GM19239 (cell line): ENCODE data around the gene ACADS.

Experiments used
- DNase-seq: peaks from one replicate; pipeline ENCODE4 v3.0.0; 2011; ENCODE audit warnings: low spot score; ENCODE audit not compliant: insufficient read length
- FAIRE-seq: peaks from 2 replicates; lab custom pipeline; 2011; peaks lifted over from hg19 to GRCh38; lab: Jason Lieb, UNC

The ACADS gene

GRCh38 chr12:120749256-120749655 is 23.6 kb downstream of the ACADS start:
- FAIRE-seq (no peak), DNase-seq (no peak)

DNA sequence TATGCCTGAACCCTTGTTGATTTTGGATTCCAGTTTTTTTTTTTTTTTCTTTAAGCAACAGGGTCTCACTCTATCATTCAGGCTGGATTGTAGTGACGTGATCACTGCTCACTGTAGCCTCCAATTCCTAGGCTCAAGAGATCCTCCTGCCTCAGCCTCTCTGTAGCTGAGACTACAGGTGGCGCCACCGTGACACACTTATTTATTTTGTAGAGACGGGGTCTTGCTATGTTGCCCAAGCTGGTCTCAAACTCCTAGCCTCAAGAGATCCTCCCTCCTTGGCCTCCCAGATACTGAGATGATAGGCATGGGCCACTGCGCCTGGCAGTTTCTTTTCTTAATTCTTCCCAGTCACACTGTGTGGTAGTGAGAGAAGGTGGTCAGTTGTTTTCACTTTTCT is 25.2 kb downstream of the ACADS start:
- FAIRE-seq (no peak), DNase-seq (no peak)

- no peak for FAIRE-seq
- DNase-seq, result no peak
Observed at GRCh38 chr12:120751389-120751788, 25.8 kb downstream of the ACADS start.

- FAIRE-seq (no peak), DNase-seq (no peak)
Observed at GRCh38 chr12:120754792-120755191, 29.2 kb downstream of the ACADS start.

DNA sequence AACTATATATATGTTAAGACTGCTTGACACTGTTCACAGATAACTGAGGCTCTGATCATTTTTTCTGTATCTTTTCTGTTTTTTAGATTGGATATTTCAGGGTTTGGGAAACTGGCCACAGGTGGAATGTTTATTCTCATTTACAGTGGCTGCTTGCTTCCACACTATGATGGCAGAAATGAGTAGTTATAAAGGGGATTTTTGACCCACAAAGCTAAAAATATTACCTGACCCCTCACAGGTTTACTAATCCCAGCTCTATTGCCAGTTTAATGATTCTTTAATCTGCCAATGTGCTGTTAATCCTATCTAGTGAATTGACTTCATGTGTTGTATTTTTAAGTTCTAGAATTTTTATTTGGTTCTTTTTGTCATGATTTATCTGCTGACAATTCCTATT is 29.6 kb downstream of the ACADS start:
- no peak for FAIRE-seq

GRCh38 chr12:120757226-120757742 is 31.7 kb downstream of the ACADS start:
- DNase-seq, result no peak
- no peak for FAIRE-seq

More for the DNA sequence above, 29.6 kb downstream of the ACADS start:
- no peak for DNase-seq

DNA sequence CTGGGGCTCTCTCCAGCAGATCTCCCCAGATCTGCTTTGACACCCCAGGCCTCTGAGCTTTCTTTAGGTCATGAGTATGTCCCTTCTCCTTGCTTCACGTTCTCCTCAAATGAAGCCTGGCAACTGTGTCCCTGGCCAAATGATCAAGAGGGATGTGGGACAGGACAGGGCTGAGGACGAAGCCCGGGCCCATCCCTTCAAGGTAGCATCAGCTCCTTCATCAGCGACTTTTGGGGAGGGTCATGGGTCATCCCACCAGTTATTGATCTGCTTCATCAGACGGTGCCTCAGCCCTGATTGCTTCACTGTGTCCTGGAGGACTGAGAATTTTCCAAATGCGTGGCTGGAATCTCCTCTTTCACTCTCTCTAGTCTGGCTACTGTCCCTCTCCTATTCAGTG is 32.3 kb downstream of the ACADS start:
- FAIRE-seq (no peak), DNase-seq (no peak)

DNA sequence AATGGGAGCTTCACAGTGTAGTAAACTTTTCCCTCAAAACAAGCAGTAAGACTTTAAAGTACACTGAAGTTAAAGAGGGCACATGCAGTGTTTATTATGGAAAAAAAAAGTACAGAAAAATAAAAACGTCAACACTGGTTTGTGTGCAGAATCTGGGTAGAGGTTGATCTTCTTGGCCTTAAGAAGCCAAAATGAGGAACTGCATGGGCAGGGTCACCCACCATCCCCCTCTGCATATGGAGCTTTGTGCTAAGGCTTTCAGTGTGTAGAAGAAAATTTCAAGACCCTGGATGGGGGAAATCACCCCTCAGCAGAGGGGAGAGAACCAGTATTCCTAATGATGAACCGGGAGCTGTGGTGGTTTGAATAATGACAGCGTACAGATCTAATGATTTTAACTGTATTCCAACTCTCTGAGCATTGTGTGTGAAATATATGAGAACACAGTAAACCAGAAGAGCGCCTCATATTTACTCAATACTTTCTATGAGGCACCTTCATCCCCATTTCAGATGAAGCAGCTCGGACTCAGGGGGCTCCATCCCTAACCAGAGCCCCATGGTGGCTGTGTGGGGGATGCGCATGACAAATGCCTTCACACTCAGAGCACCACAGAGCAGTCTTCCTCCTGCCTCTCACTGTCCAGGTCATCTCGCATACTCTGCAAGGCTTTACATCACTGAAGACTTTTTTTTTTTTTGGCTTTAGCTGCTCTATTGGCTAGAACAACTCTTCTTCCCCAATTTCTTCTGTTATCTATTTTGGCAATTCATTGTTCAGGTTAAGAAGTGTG is 33.4 kb downstream of the ACADS start:
- FAIRE-seq (no peak), DNase-seq (no peak)

DNA sequence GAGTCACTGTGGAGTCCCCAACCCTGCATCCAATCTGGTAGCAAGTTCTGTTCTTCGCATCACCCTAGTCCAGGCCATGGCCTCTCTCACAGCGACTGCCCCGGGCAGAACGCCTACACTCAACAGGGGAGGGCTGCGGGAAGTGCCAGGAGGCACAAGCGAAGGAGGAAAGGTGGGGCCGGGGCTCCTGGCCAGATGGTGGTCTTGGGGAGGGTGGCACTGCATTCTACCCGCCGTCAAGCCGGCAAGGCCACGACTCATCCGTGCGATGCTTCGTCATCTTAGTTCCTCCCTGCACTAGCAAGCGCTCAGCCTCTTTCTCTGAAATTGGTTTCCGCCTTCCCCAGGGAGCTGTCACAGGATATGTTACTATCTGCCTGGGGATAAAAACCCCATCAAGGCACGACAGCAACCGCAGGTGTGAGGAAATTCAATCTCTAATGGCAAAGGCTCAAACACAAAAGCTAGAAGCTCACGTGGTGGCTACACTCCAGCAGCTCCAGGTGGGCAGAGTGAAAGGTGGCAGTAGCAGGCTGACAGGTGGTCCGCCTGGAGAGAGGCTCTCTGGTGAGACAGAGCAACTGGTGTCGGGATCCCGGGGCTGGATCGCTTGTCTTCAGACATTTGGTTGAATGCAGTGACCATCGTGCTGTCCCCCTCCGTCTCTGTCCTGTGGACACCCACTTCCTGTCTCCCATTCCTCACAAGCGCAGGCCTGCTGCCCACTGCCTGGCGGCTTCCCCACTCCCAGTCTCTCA is 34.1 kb downstream of the ACADS start:
- FAIRE-seq, result no peak
- DNase-seq, result no peak

GRCh38 chr12:120760349-120761254 is 35.0 kb downstream of the ACADS start:
- FAIRE-seq (no peak), DNase-seq (no peak)

DNA sequence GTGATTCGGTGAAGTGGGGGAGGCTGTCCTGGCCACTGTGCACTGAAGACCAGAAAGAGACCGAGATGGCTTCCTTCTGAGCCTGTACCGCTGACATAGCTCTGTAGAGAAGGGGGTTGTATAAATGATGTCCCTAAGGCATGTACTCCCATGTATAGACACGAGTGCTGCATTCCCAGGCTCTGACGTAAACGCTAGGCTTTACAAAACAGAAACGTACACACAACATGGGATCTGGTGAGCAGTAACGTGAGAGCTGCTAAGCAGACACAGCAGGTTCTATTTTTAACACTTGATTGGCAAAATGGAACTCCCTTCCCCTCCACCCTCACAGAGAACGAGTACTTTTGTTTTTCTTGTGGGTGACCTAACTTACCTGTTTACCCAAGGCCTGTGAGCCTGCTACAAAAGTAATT is 35.9 kb downstream of the ACADS start:
- no peak for DNase-seq

DNA sequence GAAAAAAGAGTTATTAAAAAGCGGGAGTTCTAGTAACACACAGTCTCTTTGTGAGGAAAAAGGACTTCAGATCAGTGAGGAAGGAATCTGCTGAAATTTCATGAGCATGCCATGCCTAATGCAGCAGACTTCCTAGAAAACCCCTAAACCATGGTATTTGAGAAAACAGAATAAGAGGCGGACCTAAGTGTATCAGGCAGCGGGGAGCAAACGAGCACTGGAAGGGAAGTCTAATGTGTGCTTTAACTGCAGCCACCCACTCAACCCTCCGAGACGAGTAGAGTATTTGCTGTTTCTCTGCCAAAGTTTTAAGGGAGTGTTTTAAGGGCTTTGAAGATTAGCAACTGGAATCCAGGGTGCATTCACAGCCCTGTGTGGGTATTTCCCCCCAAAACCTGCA is 36.5 kb downstream of the ACADS start:
- DNase-seq (no peak), FAIRE-seq (no peak)

More for the DNA sequence above, 35.9 kb downstream of the ACADS start:
- FAIRE-seq, result no peak

- FAIRE-seq, result no peak
- DNase-seq, result no peak
Observed at GRCh38 chr12:120763250-120763649, 37.6 kb downstream of the ACADS start.

DNA sequence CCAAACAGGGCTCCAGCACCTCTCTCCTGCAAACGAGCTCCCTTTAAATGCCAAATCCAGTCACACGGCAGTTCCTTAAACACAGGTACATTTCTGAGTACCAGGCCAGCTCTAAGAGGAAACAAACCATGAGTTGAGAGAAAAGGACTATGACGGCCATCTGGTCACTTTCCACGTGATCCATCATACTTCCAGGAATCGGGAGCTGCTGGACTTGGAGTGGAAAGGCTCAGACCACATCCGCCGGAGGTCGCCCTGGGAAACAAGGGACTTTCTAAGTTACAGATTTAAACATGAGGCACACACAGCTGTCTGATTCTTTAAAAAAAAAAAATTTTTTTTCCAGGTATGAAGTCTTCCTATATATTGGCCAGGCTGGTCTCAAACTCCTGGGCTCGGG is 39.2 kb downstream of the ACADS start:
- no peak for DNase-seq
- no peak for FAIRE-seq

GRCh38 chr12:120766566-120766965 is 40.9 kb downstream of the ACADS start:
- no peak for FAIRE-seq

DNA sequence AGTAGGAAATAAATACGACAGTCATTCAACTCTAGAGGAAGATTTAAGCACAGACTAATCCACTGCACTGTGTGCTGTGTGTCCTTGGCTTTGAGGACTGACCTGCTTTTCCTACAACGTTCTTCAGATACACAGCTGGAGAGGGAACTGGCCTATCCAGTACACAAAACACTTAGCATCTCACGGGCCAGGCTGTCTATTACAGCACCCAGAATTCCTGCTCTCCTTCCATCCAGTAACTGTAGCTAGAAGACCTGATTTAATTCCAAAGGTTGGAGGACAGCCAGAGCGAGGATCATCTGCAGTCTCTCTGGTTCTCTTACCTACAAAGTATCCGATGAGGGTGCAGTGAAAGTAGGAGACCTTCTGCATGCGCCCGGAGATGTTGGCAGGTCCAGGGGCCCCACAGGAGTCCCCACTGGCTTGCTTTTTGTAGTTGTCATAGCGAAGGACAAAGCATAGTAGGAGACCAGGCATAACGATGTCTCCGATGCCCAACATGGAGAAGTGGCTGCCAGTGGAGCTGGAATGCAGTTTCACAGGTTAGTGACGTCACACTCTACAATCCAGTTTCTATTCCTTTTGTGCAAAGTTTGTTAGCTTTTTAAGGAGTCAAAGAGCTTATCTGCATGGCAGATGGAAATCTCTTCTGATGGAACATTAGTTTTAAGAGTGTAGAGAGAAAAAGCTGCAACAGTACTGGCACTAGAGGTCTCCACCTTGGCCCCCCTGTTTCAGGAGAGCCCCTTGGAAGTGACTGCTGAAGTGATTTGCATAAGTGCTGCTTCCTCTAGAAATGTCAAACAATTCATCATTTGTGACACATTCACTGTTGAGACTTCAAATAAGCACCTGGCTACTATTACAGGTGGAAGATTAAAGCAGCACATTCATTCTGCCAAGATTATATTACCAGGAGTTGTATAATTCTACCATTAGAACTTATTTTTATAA is 41.7 kb downstream of the ACADS start:
- FAIRE-seq (no peak), DNase-seq (no peak)

More at GRCh38 chr12:120766566-120766965, 40.9 kb downstream of the ACADS start:
- DNase-seq, result no peak

DNA sequence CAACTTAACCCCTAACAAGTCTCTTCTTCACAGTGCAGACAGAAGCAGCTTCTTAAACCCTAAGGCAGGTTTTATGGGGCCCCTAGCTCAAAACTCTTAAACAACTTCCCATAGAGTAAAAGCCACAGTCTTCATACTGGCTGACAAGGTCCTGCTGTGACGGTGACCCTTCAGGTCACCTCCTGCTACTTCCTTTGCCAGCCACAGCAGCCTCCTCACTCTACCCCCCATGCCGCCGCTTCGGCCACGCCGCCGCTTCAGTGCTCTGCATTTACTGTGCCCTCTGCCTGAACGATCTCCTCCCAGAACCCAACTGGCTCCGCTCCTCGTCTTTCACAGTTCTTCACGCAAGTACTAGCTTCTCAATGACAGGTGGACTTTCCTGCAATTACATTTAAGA is 45.5 kb downstream of the ACADS start:
- no peak for DNase-seq
- FAIRE-seq, result no peak

DNA sequence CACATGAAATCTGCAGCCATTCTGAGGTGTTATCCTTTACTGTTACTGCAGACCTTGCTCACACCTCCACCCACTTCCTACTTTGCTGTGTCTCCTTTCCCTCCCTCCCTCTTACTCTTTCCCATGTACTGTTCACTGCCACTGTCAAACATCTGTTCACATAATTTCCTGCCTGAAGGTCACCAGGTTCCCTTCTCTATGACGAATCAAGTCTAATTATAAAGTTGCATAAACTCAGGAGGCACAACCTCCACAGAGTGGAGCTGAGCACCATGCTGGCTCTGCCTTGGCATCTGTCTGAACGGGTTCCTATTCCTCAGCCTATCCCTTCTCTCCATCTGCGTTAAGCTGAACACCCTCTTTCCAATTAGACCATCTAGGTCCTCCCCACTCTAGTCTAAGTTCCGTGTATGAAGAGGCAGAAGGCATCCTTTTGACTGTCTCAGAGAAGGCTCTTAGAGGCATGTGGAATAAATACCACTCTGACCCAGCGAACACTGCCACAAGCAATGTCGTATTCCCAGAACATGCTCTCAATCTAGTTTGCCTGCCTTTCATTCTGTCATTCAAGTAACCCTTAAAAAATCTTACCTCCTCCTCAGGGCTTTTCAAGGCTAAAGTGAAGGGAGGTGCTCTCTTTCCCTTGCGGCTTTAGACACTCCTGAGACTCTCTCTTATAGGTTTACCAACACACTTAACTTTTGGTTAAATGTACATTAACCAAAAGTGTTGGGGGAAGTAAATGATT is 48.7 kb downstream of the ACADS start:
- no peak for DNase-seq
- peak; percentile 18 for FAIRE-seq
